K562 (cell line): ENCODE results near the gene TMSB4X. TPM values are rescaled to one million over a fixed set of nuclear protein-coding genes. Genes with fewer than 3 reads are reported as not detected.

ENCODE experiments used
- ASH1L ChIP-seq: fragments of 450-650 bp; IDR thresholded peaks from 2 replicates; pipeline ENCODE4 v1.6.1; 2018; ENCODE audit warnings: borderline replicate concordance, mild to moderate bottlenecking, low read depth; ENCODE audit not compliant: partially characterized antibody
- ATF7 ChIP-seq: fragments of 450-650 bp; IDR thresholded peaks from 2 replicates; pipeline ENCODE4 v1.7.1; 2014; ENCODE audit warnings: mild to moderate bottlenecking, moderate library complexity
- BCOR ChIP-seq: fragments of 450-650 bp; IDR thresholded peaks from 2 replicates; pipeline ENCODE4 v1.6.1; 2016
- DIDO1 ChIP-seq: fragments of 450-650 bp; IDR thresholded peaks from 2 replicates; pipeline ENCODE4 v1.6.1; 2016; ENCODE audit warnings: low read depth, missing biosample characterization, missing genetic modification characterization
- GATAD2A ChIP-seq: fragments of 450-650 bp; IDR thresholded peaks from 2 replicates; pipeline ENCODE4 v1.6.1; 2017
- HMG20B ChIP-seq: fragments of 250-450 bp; sonication (Bioruptor Pico); IDR thresholded peaks from 2 replicates; pipeline ENCODE4 v1.5.0; 2021; ENCODE audit warnings: mild to moderate bottlenecking
- KAT8 ChIP-seq: fragments of 450-650 bp; IDR thresholded peaks from 2 replicates; pipeline ENCODE4 v1.6.1; 2016; ENCODE audit warnings: low read depth, mild to moderate bottlenecking
- MAZ ChIP-seq, 2 experiments: fragments of 450-650 bp in 1 of 2; sonication (generic) in 1 of 2; formaldehyde crosslinking; IDR thresholded peaks in 1 of 2; conservative IDR thresholded peaks in 1 of 2; 2 replicates each; pipeline versions ENCODE4 v1.4.0 to v1.5.0; 2020; ENCODE audit warnings: mild to moderate bottlenecking in 1 of 2, missing genetic modification reagents in 1 of 2
- NBN ChIP-seq: fragments of 450-650 bp; IDR thresholded peaks from 2 replicates; pipeline ENCODE4 v1.6.1; 2016; ENCODE audit warnings: low read depth, mild to moderate bottlenecking
- NCOA2 ChIP-seq, 2 experiments: fragments of 450-650 bp; IDR thresholded peaks; 2 replicates each; pipeline ENCODE4 v1.6.1; 2018; ENCODE audit warnings: mild to moderate bottlenecking in 2 of 2, moderate library complexity in 1 of 2; ENCODE audit not compliant: partially characterized antibody in 2 of 2
- NELFE ChIP-seq: IDR thresholded peaks from 2 replicates; pipeline ENCODE4 v1.6.1; 2011; ENCODE audit warnings: mild to moderate bottlenecking; ENCODE audit not compliant: insufficient read depth, insufficient read length
- NR3C1 ChIP-seq: sonication (generic); formaldehyde crosslinking; IDR thresholded peaks from 2 replicates; pipeline ENCODE4 v1.8.1; 2022; ENCODE audit warnings: missing genetic modification reagents
- PHTF2 ChIP-seq: fragments of 250-450 bp; sonication (Bioruptor Pico); IDR thresholded peaks from 2 replicates; pipeline ENCODE4 v1.5.0; 2021; ENCODE audit warnings: mild to moderate bottlenecking
- POLR2G ChIP-seq: fragments of 200-400 bp; formaldehyde crosslinking; IDR thresholded peaks from 2 replicates; pipeline ENCODE4 v1.6.1; 2017; ENCODE audit warnings: low read depth, mild to moderate bottlenecking, antibody characterized with exemption, low read length, moderate library complexity
- SMAD1 ChIP-seq: fragments of 150-350 bp; IDR thresholded peaks from 2 replicates; pipeline ENCODE4 v1.6.1; 2014; ENCODE audit warnings: low read length, low read depth; ENCODE audit not compliant: partially characterized antibody
- SNIP1 ChIP-seq: fragments of 450-650 bp; IDR thresholded peaks from 2 replicates; pipeline ENCODE4 v1.7.1; 2017; ENCODE audit warnings: low read depth, mild to moderate bottlenecking
- ZNF197 ChIP-seq: fragments of 200-800 bp; sonication (Bioruptor generic); IDR thresholded peaks from 2 replicates; pipeline ENCODE4 v1.6.1; 2016; ENCODE audit warnings: low read depth, missing genetic modification characterization, missing compliant biosample characterization
- ZNF311 ChIP-seq: fragments of 250-450 bp; sonication (Bioruptor Pico); IDR thresholded peaks from 2 replicates; pipeline ENCODE4 v1.4.0; 2020; ENCODE audit warnings: mild to moderate bottlenecking, moderate library complexity
- ZNF57 ChIP-seq: fragments of 450-650 bp; formaldehyde crosslinking; IDR thresholded peaks from 2 replicates; pipeline ENCODE4 v1.4.0; 2020; ENCODE audit warnings: mild to moderate bottlenecking, moderate library complexity
- ZNF583 ChIP-seq: fragments of 250-450 bp; sonication (Bioruptor Pico); IDR thresholded peaks from 2 replicates; pipeline ENCODE4 v1.4.0; 2020
- ZNF584 ChIP-seq: fragments of 200-800 bp; sonication (Bioruptor generic); IDR thresholded peaks from 2 replicates; pipeline ENCODE4 v1.6.1; 2016; ENCODE audit warnings: low read depth, mild to moderate bottlenecking, missing genetic modification characterization, missing compliant biosample characterization
- ZNF586 ChIP-seq: fragments of 450-650 bp; formaldehyde crosslinking; conservative IDR thresholded peaks from 2 replicates; pipeline ENCODE4 v1.4.0; 2020; ENCODE audit warnings: mild to moderate bottlenecking, moderate library complexity
- polyA plus RNA-seq, 8 experiments: library from polyadenylated mRNA; depleted of rRNA in 4 of 8; stranded (reverse) in 5 of 8; unstranded in 3 of 8; fragments of >200 nt; fragmentation: Nextera tagmentation in 2 of 8; fragmentation: Illumina TruSeq in 1 of 8; extraction: Ambion mirVana in 2 of 8; extraction: Trizol in 1 of 8; gene quantifications; 2 replicates each; pipeline versions ENCODE4 v1.2.1 to v1.2.3, GENCODE V29; 2011 to 2014; ENCODE audit warnings: inconsistent platforms in 1 of 8, missing spikeins in 1 of 8
- total RNA-seq, 7 experiments: library from RNA; depleted of rRNA in 6 of 7; stranded (reverse); fragments of >200 nt in 6 of 7; fragmentation: Illumina TruSeq in 2 of 7; extraction: Trizol in 2 of 7; gene quantifications; 2 replicates each; pipeline versions ENCODE4 v1.2.1 to v1.2.3, GENCODE V29; 2011 to 2021; ENCODE audit warnings: low replicate concordance in 1 of 7
- TF ChIP-seq, protein P1 (sequence below): fragments of 250-450 bp; sonication (Bioruptor Pico); IDR thresholded peaks from 2 replicates; pipeline ENCODE4 v1.9.0; 2021; ENCODE audit warnings: mild to moderate bottlenecking
- TF ChIP-seq, protein P2 (sequence below): sonication (generic); formaldehyde crosslinking; IDR thresholded peaks from 2 replicates; pipeline ENCODE4 v1.8.0; 2023; ENCODE audit warnings: missing genetic modification reagents, mild to moderate bottlenecking, borderline replicate concordance

The TMSB4X gene
- total and polyA plus RNA-seq, 9 of the 15 experiments (the other 6 are each of a cell fraction or from before 2014, with no cell fraction given), result 1,035 to 2,035 (median 1,529) TPM

DNA sequence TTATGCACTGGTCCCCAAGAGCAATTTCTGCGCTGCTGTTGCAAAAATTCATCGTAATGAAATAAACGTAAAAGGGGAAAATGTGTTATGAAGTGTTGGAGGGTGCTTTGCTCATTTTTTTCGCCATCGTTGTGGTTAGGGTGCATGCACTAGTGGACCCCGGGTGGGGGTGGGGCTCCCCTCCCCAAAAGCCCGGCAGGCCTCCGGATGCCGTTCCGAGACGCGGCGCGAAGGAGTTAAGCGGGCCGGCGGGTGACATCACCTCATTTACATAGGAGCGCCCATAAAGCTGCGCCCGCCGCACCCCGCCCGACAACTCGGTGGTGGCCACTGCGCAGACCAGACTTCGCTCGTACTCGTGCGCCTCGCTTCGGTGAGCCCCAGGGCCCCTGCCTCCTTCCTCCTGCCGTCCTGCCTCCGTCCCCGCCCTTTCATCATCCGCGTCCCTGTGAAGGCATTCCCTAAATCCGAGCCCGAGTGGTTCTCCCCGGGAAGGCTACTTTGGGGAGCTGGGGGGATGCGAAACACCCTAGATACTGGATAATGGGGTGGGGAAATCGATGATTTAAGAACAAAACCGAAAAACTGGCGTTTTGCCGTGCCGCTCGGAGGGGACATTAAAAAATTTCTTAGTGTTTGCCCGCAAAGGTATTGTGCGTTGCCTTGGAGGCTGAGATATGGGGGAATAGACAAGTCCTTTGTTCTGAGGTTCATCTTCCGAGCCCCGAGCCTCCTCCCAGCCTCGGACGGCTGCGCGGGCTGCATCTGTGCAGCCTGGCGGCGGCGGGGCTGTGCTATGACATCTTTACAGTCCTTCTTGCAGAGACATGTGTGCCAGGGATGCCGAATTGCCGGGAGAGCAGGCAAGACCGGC, at the start of gene TMSB4X (continued):
- TF ChIP-seq POLR2G (peak; percentile 99), PHTF2 (no peak; the same call in 1 of the 2 replicates), BCOR (no peak), SMAD1 (peak; percentile 92), MAZ (CRISPR knock-in tag; conservative IDR thresholded peaks at IDR 0.05 in 1 of 2, IDR thresholded peaks at IDR 0.05 in 1 of 2) (peak; percentile 52 to 61; a peak in 3 of 4 replicates), NCOA2 (IDR thresholded peaks at IDR 0.05; ENCODE audit: partially characterized antibody in 2 of 2) (no peak), ATF7 (peak; percentile 93), GATAD2A (no peak), ZNF583 (no peak), HMG20B (no peak), ASH1L (no peak), ZNF311 (CRISPR knock-in tag) (no peak), KAT8 (no peak), ZNF586 (CRISPR knock-in tag) (no peak), NELFE (peak; percentile 94), NR3C1 (CRISPR knock-in tag) (no peak), SNIP1 (no peak), ZNF197 (CRISPR knock-in tag) (no peak), DIDO1 (tag) (no peak), ZNF584 (CRISPR knock-in tag) (no peak), ZNF57 (CRISPR knock-in tag) (no peak), NBN (no peak)
- TF ChIP-seq, protein P1, sequence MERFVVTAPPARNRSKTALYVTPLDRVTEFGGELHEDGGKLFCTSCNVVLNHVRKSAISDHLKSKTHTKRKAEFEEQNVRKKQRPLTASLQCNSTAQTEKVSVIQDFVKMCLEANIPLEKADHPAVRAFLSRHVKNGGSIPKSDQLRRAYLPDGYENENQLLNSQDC (CRISPR knock-in tag), result no peak
- TF ChIP-seq, protein P2, sequence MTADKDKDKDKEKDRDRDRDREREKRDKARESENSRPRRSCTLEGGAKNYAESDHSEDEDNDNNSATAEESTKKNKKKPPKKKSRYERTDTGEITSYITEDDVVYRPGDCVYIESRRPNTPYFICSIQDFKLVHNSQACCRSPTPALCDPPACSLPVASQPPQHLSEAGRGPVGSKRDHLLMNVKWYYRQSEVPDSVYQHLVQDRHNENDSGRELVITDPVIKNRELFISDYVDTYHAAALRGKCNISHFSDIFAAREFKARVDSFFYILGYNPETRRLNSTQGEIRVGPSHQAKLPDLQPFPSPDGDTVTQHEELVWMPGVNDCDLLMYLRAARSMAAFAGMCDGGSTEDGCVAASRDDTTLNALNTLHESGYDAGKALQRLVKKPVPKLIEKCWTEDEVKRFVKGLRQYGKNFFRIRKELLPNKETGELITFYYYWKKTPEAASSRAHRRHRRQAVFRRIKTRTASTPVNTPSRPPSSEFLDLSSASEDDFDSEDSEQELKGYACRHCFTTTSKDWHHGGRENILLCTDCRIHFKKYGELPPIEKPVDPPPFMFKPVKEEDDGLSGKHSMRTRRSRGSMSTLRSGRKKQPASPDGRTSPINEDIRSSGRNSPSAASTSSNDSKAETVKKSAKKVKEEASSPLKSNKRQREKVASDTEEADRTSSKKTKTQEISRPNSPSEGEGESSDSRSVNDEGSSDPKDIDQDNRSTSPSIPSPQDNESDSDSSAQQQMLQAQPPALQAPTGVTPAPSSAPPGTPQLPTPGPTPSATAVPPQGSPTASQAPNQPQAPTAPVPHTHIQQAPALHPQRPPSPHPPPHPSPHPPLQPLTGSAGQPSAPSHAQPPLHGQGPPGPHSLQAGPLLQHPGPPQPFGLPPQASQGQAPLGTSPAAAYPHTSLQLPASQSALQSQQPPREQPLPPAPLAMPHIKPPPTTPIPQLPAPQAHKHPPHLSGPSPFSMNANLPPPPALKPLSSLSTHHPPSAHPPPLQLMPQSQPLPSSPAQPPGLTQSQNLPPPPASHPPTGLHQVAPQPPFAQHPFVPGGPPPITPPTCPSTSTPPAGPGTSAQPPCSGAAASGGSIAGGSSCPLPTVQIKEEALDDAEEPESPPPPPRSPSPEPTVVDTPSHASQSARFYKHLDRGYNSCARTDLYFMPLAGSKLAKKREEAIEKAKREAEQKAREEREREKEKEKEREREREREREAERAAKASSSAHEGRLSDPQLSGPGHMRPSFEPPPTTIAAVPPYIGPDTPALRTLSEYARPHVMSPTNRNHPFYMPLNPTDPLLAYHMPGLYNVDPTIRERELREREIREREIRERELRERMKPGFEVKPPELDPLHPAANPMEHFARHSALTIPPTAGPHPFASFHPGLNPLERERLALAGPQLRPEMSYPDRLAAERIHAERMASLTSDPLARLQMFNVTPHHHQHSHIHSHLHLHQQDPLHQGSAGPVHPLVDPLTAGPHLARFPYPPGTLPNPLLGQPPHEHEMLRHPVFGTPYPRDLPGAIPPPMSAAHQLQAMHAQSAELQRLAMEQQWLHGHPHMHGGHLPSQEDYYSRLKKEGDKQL (CRISPR knock-in tag), result no peak
